ENCODE data around the gene KLF13.

Gene KLF13

GRCh38 chr15:31300981-31301672 is 25.5 kb upstream of the KLF13 start:
- TF ChIP-seq CTCF (IDR thresholded peaks at IDR 0.05; ENCODE audit: borderline replicate concordance, insufficient read depth, low read depth, low read length): no peak
- no peak overlapping the region for H3K4me3 ChIP-seq (ENCODE audit: low read depth, low read length)

- no peak overlapping the region for H3K4me3 ChIP-seq (ENCODE audit: low read depth, low read length)
- no peak for TF ChIP-seq CTCF (IDR thresholded peaks at IDR 0.05; ENCODE audit: borderline replicate concordance, insufficient read depth, low read depth, low read length)
Measured at GRCh38 chr15:31301673-31301990, 25.0 kb upstream of the KLF13 start.

GRCh38 chr15:31302029-31302657 is 24.5 kb upstream of the KLF13 start:
- TF ChIP-seq CTCF (IDR thresholded peaks at IDR 0.05; ENCODE audit: borderline replicate concordance, insufficient read depth, low read depth, low read length): no peak
- H3K4me3 ChIP-seq (ENCODE audit: low read depth, low read length): no peak overlapping the region

GRCh38 chr15:31302778-31303725 is 23.6 kb upstream of the KLF13 start:
- no peak overlapping the region for H3K4me3 ChIP-seq (ENCODE audit: low read depth, low read length)
- TF ChIP-seq CTCF (IDR thresholded peaks at IDR 0.05; ENCODE audit: borderline replicate concordance, insufficient read depth, low read depth, low read length): peak; percentile 38; the same call in 1 of the 2 replicates

GRCh38 chr15:31303726-31304648 is 22.6 kb upstream of the KLF13 start:
- TF ChIP-seq CTCF (IDR thresholded peaks at IDR 0.05; ENCODE audit: borderline replicate concordance, insufficient read depth, low read depth, low read length): no peak
- H3K4me3 ChIP-seq (ENCODE audit: low read depth, low read length): no peak overlapping the region

- no peak for TF ChIP-seq CTCF (IDR thresholded peaks at IDR 0.05; ENCODE audit: borderline replicate concordance, insufficient read depth, low read depth, low read length)
- no peak overlapping the region for H3K4me3 ChIP-seq (ENCODE audit: low read depth, low read length)
Measured at GRCh38 chr15:31304751-31305365, 21.8 kb upstream of the KLF13 start.
